Brain microvascular endothelial cell (primary cell): ENCODE results near the gene ADM5.

ENCODE experiments used
- DNase-seq: peaks from one replicate; pipeline ENCODE4 v3.0.0-alpha.2; 2020
- H3K27ac ChIP-seq: fragments of 250-450 bp; sonication (Bioruptor Pico); 2 replicates; pipeline ENCODE4 v1.5.1; 2020; ENCODE audit warnings: mild to moderate bottlenecking, moderate library complexity
- H3K27me3 ChIP-seq: fragments of 250-450 bp; sonication (Bioruptor Pico); replicated peaks from 2 replicates; pipeline ENCODE4 v1.5.1; 2020; ENCODE audit warnings: mild to moderate bottlenecking
- H3K36me3 ChIP-seq: fragments of 250-450 bp; sonication (Bioruptor Pico); replicated peaks from 2 replicates; pipeline ENCODE4 v1.5.1; 2020; ENCODE audit warnings: mild to moderate bottlenecking
- H3K4me3 ChIP-seq: 2 replicates; pipeline ENCODE4 v1.5.1; 2011; ENCODE audit warnings: low read depth, mild to moderate bottlenecking, control low read depth, low read length, moderate library complexity
- in situ Hi-C: cut with HindIII; loops from 2 replicates; pipeline ENCODE4 v1.10.0; 2017; ENCODE audit warnings: low sequenced_read_pairs, low pct_ligation_motif_present
- TF ChIP-seq, protein P1 (sequence below): IDR thresholded peaks from 2 replicates; pipeline ENCODE4 v1.5.1; 2011; ENCODE audit warnings: low read depth, mild to moderate bottlenecking, moderate library complexity, low read length, control low read depth, inconsistent platforms; ENCODE audit errors: missing control alignments

ADM5 gene

DNA sequence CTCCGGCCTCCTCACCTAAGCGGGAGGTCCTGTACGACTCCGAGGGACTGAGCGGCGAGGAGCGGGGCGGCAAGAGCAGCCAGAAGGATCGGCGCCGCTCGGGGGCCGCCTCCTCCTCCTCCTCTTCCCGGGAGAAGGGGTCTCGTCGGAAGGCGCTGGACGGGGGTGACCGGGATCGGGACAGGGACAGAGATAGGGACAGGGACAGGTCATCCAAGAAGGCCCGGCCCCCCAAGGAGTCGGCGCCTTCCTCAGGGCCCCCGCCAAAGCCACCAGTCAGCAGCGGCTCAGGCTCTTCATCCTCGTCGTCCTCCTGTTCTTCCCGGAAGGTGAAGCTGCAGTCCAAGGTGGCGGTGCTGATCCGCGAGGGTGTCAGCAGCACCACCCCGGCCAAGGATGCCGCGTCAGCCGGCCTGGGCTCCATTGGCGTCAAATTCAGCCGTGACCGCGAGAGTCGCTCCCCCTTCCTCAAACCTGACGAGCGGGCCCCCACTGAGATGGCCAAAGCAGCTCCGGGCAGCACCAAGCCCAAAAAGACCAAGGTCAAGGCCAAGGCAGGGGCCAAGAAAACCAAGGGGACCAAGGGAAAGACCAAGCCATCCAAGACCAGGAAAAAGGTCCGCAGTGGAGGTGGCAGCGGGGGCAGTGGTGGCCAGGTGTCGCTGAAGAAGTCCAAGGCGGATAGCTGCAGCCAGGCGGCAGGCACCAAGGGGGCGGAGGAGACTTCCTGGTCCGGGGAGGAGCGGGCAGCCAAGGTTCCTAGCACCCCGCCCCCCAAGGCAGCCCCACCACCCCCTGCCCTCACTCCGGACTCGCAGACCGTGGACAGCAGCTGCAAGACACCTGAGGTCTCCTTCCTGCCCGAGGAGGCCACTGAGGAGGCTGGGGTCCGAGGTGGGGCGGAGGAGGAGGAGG lies 36.6 kb upstream of the ADM5 start:
- H3K4me3 ChIP-seq = no peak overlapping the region
- in situ Hi-C loops = no loop called here
- TF ChIP-seq, protein P1, sequence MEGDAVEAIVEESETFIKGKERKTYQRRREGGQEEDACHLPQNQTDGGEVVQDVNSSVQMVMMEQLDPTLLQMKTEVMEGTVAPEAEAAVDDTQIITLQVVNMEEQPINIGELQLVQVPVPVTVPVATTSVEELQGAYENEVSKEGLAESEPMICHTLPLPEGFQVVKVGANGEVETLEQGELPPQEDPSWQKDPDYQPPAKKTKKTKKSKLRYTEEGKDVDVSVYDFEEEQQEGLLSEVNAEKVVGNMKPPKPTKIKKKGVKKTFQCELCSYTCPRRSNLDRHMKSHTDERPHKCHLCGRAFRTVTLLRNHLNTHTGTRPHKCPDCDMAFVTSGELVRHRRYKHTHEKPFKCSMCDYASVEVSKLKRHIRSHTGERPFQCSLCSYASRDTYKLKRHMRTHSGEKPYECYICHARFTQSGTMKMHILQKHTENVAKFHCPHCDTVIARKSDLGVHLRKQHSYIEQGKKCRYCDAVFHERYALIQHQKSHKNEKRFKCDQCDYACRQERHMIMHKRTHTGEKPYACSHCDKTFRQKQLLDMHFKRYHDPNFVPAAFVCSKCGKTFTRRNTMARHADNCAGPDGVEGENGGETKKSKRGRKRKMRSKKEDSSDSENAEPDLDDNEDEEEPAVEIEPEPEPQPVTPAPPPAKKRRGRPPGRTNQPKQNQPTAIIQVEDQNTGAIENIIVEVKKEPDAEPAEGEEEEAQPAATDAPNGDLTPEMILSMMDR = no peak
- H3K27ac ChIP-seq = no peak overlapping the region
- DNase-seq = no peak
- peaks cover 76% of the 10 kb centered on the region for H3K36me3 ChIP-seq
- no peaks in the 10 kb centered on the region for H3K27me3 ChIP-seq

- DNase-seq = no peak
- no peak overlapping the region for H3K4me3 ChIP-seq
- H3K36me3 ChIP-seq = peaks cover 76% of the 10 kb centered on the region
- no peaks in the 10 kb centered on the region for H3K27me3 ChIP-seq
- no peak overlapping the region for H3K27ac ChIP-seq
- TF ChIP-seq, protein P1 = no peak
- in situ Hi-C loops = no loop called here
Observed at GRCh38 chr19:49653466-49653806, 36.0 kb upstream of the ADM5 start.

DNA sequence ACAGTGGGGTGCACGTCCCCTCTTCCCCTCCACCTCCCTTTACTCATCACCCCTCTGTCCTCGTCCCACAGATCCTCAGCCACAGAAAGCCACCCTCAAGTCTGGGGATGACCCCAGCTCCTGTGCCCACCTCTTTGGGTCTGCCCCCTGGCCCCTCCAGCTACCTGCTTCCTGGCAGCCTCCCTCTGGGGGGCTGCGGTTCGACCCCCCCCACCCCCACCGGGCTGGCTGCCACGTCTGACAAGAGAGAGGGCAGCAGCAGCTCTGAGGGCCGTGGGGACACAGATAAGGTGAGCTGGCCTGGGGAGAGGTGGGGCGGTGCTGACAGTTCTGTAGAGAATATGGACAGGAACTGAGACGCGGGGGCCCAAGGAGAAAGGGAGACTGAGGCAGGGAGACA lies 34.8 kb upstream of the ADM5 start:
- DNase-seq = no peak

DNA sequence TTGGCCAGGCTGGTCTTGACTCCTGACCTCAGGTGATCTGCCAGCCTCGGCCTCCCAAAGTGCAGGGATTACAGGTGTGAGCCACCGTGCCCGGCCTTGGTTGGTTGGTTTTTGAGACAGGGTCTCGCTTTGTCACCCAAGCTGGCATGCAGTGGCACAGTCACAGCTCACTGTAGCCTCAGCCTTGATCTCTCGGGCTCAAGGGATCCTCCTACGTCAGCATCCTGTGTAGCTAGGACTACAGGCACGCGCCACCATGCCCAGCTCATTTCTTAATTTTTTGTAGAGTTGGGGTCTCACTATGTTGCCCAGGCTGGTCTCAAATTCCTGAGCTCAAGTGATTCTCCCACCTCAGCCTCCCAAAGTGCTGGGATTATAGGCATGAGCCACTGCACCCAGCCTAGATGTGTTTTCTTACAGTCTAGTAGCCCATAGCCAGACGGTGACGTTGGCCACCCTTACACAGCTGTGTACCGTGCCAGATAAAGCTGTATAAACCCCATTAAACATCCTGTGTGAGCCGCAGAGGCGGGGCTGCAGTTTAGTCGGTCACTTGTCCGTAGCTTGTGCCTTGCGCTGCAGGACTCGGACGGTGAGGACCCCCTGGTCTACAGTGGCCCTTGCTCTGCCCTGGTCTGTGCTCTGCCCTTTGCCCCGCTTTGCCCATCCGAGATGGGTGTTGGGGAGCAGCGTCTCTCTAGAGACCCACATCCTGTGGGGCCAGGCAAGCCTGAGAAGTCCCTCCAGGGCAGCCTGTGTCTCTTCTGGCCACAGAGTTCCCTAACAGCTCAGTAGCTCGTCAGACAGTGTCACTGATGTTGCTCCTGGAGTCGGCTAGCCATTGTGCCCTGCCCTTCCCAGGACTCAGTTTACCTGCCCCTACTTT lies 33.6 kb upstream of the ADM5 start:
- in situ Hi-C loops = no loop called here
- H3K27ac ChIP-seq = no peak overlapping the region
- DNase-seq = no peak
- TF ChIP-seq, protein P1 = no peak
- H3K4me3 ChIP-seq = no peak overlapping the region
- H3K36me3 ChIP-seq = peaks cover 85% of the 10 kb centered on the region
- no peaks in the 10 kb centered on the region for H3K27me3 ChIP-seq

More for the DNA sequence above, 34.8 kb upstream of the ADM5 start:
- in situ Hi-C loops = no loop called here
- TF ChIP-seq, protein P1 = no peak
- H3K27ac ChIP-seq = no peak overlapping the region
- H3K4me3 ChIP-seq = no peak overlapping the region
- H3K36me3 ChIP-seq = peaks cover 82% of the 10 kb centered on the region
- H3K27me3 ChIP-seq = no peaks in the 10 kb centered on the region

- Histone ChIP-seq H3K4me3 (no peak overlapping the region), H3K27me3 (no peaks in the 10 kb centered on the region), H3K27ac (no peak overlapping the region), H3K36me3 (peaks cover 84% of the 10 kb centered on the region)
- no peak for DNase-seq
- in situ Hi-C loops = no loop called here
- TF ChIP-seq, protein P1 = no peak
Observed at GRCh38 chr19:49656456-49657109, 32.8 kb upstream of the ADM5 start.
